ENCODE data around the gene KIF13A.

DNA sequence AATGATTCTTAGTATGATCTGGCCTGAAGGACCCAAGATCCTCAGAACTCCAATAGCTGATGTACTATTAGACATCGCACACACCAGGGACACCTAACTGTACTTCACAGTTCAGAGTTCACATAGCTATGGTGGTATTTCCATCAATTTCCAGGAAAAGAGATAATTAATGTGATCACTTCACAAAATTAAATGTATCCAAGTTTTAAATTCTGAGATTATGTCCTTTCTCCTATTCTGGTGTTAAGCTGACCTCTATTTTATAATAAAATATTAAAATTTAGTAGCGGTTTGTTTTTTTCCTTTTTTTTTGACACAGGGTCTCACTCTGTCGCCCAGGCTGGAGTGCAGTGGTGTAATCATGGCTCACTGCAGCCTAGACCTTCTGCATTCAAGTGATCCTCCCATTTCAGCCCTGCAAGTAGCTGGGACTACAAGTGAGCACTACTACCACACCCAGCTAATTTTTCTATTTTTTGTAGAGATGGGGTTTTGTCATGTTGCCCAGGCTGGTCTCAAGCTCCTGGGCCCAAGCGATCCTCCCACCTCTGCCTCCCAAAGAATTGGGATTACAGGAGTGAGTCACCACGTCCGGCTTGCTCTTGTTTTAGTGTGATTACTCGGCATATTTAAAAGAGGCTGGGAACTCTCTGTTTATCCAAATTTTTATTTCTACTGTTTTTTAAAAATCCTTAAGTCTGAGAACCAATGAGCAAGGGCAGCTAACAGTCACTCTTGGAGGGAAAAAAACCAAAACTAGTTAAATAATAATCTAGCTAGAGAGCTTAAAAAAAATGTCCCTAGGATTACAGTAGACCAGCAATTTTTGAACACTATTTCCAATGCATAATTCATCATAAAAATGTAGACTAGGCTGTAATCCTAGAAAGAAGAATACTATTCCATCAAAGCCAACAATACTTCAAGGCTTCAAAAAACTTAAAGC lies 16.0 kb downstream of the KIF13A start:
- TF ChIP-seq, protein P1, sequence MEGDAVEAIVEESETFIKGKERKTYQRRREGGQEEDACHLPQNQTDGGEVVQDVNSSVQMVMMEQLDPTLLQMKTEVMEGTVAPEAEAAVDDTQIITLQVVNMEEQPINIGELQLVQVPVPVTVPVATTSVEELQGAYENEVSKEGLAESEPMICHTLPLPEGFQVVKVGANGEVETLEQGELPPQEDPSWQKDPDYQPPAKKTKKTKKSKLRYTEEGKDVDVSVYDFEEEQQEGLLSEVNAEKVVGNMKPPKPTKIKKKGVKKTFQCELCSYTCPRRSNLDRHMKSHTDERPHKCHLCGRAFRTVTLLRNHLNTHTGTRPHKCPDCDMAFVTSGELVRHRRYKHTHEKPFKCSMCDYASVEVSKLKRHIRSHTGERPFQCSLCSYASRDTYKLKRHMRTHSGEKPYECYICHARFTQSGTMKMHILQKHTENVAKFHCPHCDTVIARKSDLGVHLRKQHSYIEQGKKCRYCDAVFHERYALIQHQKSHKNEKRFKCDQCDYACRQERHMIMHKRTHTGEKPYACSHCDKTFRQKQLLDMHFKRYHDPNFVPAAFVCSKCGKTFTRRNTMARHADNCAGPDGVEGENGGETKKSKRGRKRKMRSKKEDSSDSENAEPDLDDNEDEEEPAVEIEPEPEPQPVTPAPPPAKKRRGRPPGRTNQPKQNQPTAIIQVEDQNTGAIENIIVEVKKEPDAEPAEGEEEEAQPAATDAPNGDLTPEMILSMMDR (IDR thresholded peaks at IDR 0.05), result no peak
- no peak for TF ChIP-seq EP300 (IDR thresholded peaks at IDR 0.05)
